WI38 (cell line): ENCODE measurements around the gene NLGN1.

ENCODE experiments used
- H3K4me3 ChIP-seq: 2 replicates; pipeline ENCODE4 v1.5.1; 2011; ENCODE audit warnings: low read depth, mild to moderate bottlenecking, control low read depth, low read length
- CTCF ChIP-seq: IDR thresholded peaks from 2 replicates; pipeline ENCODE4 v1.5.1; 2012; ENCODE audit warnings: low read depth, mild to moderate bottlenecking, control low read depth, low read length

Gene NLGN1

GRCh38 chr3:173617490-173617889 lies 219.9 kb downstream of the NLGN1 start:
- H3K4me3 ChIP-seq: no peak overlapping the region
- TF ChIP-seq CTCF: no peak

- TF ChIP-seq CTCF: no peak
- H3K4me3 ChIP-seq: no peak overlapping the region
Observed at GRCh38 chr3:173618148-173618547, 220.6 kb downstream of the NLGN1 start.

- no peak overlapping the region for H3K4me3 ChIP-seq
- no peak for TF ChIP-seq CTCF
Observed at GRCh38 chr3:173618703-173619102, 221.2 kb downstream of the NLGN1 start.

GRCh38 chr3:173622166-173622565 lies 224.6 kb downstream of the NLGN1 start:
- H3K4me3 ChIP-seq: no peak overlapping the region
- TF ChIP-seq CTCF: no peak

GRCh38 chr3:173624086-173624485 lies 226.5 kb downstream of the NLGN1 start:
- no peak overlapping the region for H3K4me3 ChIP-seq
- no peak for TF ChIP-seq CTCF

GRCh38 chr3:173630849-173631248 lies 233.3 kb downstream of the NLGN1 start:
- TF ChIP-seq CTCF: no peak
- no peak overlapping the region for H3K4me3 ChIP-seq

- no peak overlapping the region for H3K4me3 ChIP-seq
- TF ChIP-seq CTCF: no peak
Observed at GRCh38 chr3:173632945-173633344, 235.4 kb downstream of the NLGN1 start.
